ENCODE measurements around the gene SYNDIG1.

SYNDIG1 gene

GRCh38 chr20:24640276-24640675 lies 170.8 kb downstream of the SYNDIG1 start:
- no peak for DNase-seq

GRCh38 chr20:24640686-24641085 lies 171.3 kb downstream of the SYNDIG1 start:
- no peak for DNase-seq

- no peak for DNase-seq
Observed at GRCh38 chr20:24643731-24644626, 174.6 kb downstream of the SYNDIG1 start.

GRCh38 chr20:24646321-24646720 lies 176.9 kb downstream of the SYNDIG1 start:
- DNase-seq: no peak

- DNase-seq: no peak
Observed at GRCh38 chr20:24647713-24648112, 178.3 kb downstream of the SYNDIG1 start.

- no peak for DNase-seq
Observed at GRCh38 chr20:24648481-24648880, 179.1 kb downstream of the SYNDIG1 start.

- no peak for DNase-seq
Observed at GRCh38 chr20:24648919-24649318, 179.5 kb downstream of the SYNDIG1 start.

GRCh38 chr20:24649787-24650490 lies 180.5 kb downstream of the SYNDIG1 start:
- no peak for DNase-seq

- no peak for DNase-seq
Observed at GRCh38 chr20:24651171-24651975, 181.9 kb downstream of the SYNDIG1 start.

- DNase-seq: no peak
Observed at GRCh38 chr20:24651976-24652345, 182.5 kb downstream of the SYNDIG1 start.

- DNase-seq: no peak
Observed at GRCh38 chr20:24653306-24653705, 183.9 kb downstream of the SYNDIG1 start.

GRCh38 chr20:24654425-24654824 lies 185.0 kb downstream of the SYNDIG1 start:
- DNase-seq: no peak

GRCh38 chr20:24656391-24656790 lies 187.0 kb downstream of the SYNDIG1 start:
- no peak for DNase-seq

- DNase-seq: no peak
Observed at GRCh38 chr20:24657196-24657595, 187.8 kb downstream of the SYNDIG1 start.

GRCh38 chr20:24657878-24658620 lies 188.6 kb downstream of the SYNDIG1 start:
- no peak for DNase-seq

GRCh38 chr20:24658920-24659660 lies 189.7 kb downstream of the SYNDIG1 start:
- DNase-seq: no peak

- no peak for DNase-seq
Observed at GRCh38 chr20:24659835-24660234, 190.4 kb downstream of the SYNDIG1 start.

GRCh38 chr20:24660651-24661050 lies 191.2 kb downstream of the SYNDIG1 start:
- DNase-seq: no peak

GRCh38 chr20:24661255-24661654 lies 191.8 kb downstream of the SYNDIG1 start:
- no peak for DNase-seq

- DNase-seq: no peak
Observed at GRCh38 chr20:24662322-24662721, 192.9 kb downstream of the SYNDIG1 start.

GRCh38 chr20:24662752-24663365 lies 193.4 kb downstream of the SYNDIG1 start:
- no peak for DNase-seq
